Esophagus squamous epithelium (tissue), 5 donors: ENCODE measurements around the gene TMEM38A. TPM values are rescaled to one million over a fixed set of nuclear protein-coding genes. Genes with fewer than 3 reads are reported as not detected.
"Not testable (repeated sequence)": the region's sequence is repeated elsewhere in the genome, so short reads cannot be mapped to it uniquely, and the experiment has no call there.

ENCODE experiments used
- DNase-seq: peaks from one replicate; lab custom pipeline; 2025; lab: John Stamatoyannopoulos, UW
- H3K27ac ChIP-seq, 4 donors: fragments of 200-600 bp; sonication (generic); one replicate each; pipeline ENCODE4 v1.5.1; 2016 to 2019; ENCODE audit warnings: mild to moderate bottlenecking in 1 of 4
- H3K27me3 ChIP-seq, 4 donors: fragments of 200-600 bp; sonication (generic); 1 replicate in 3 of 4; 2 replicates in 1 of 4; pipeline versions ENCODE4 v1.5.1 to v1.6.0; 2017 to 2021; ENCODE audit warnings: antibody characterized with exemption in 1 of 4
- H3K36me3 ChIP-seq, 3 donors: fragments of 200-600 bp; sonication (generic); one replicate each; pipeline ENCODE4 v1.5.1; 2016 to 2019
- H3K4me1 ChIP-seq, 3 donors: fragments of 200-600 bp; sonication (generic); one replicate each; pipeline ENCODE4 v1.5.1; 2017 to 2019
- H3K4me3 ChIP-seq, 4 donors: fragments of 200-600 bp; sonication (generic); 1 replicate in 3 of 4; 2 replicates in 1 of 4; pipeline ENCODE4 v1.5.1; 2016 to 2019; ENCODE audit warnings: mild to moderate bottlenecking in 2 of 4, moderate library complexity in 1 of 4
- H3K9me3 ChIP-seq, 3 donors: fragments of 200-600 bp; sonication (generic); one replicate each; pipeline ENCODE4 v1.5.1; 2016 to 2019
- POLR2A ChIP-seq, 4 donors: fragments of 450-650 bp; IDR thresholded peaks; one replicate each; pipeline ENCODE4 v1.6.1; 2017; ENCODE audit warnings: antibody characterized with exemption in 4 of 4, mild to moderate bottlenecking in 4 of 4, moderate library complexity in 3 of 4
- WGBS, 2 donors: methylation state at CpG; one replicate each; pipeline ENCODE4 v1.1.5; 2018; 5-methylcytosine and 5-hydroxymethylcytosine counted together
- intact Hi-C: fragments of 100-400 bp; cut with DNase I; formaldehyde crosslinking; loops from one replicate; pipeline ENCODE4 v1.15.0; 2022
- total RNA-seq, 4 donors: library from RNA; depleted of rRNA; stranded (reverse); fragments of >200 nt; gene quantifications; one replicate each; pipeline ENCODE4 v1.1.0, GENCODE V29; 2016
- TF ChIP-seq, protein P1 (sequence below), 6 experiments: fragments of 450-650 bp in 4 of 6; fragments of 200-600 bp in 2 of 6; sonication (generic) in 2 of 6; IDR thresholded peaks; one replicate each; pipeline ENCODE4 v1.5.1; 2016 to 2019; ENCODE audit warnings: antibody characterized with exemption in 6 of 6, mild to moderate bottlenecking in 4 of 6, moderate library complexity in 4 of 6
- donor health status: DM: yes; HTN: yes; CAD: no.

TMEM38A gene
- total RNA-seq, 4 donors from 2014 or later: 2.0 to 5.6 (median 2.7) TPM

DNA sequence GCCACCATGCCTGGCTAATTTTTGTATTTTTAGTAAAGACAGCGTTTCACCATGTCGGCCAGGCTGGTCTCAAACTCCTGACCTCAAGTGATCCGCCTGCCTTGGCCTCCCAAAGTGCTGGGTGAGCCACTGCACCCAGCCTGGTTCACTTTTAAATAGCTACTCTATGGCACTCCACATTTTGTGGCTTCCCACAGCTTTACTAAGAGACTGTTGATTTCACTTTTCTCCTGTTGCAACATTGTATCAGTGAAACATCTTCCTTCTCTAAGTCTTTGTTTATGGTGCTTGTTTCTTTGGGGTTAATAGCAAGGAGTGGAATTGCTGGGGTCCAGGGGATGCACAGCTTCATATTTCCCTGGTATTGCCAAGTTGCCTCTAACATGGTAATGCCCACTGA lies 12.3 kb downstream of the TMEM38A start:
- Histone ChIP-seq H3K4me1 (no peaks in the 10 kb centered on the region), H3K9me3 (no peaks in the 10 kb centered on the region), H3K27me3 (no peaks in the 10 kb centered on the region), H3K36me3 (no peaks in the 10 kb centered on the region), H3K27ac (no peak overlapping the region), H3K4me3 (no peak overlapping the region)
- no peak for DNase-seq
- TF ChIP-seq POLR2A (IDR thresholded peaks at IDR 0.05): no peak
- TF ChIP-seq, protein P1, sequence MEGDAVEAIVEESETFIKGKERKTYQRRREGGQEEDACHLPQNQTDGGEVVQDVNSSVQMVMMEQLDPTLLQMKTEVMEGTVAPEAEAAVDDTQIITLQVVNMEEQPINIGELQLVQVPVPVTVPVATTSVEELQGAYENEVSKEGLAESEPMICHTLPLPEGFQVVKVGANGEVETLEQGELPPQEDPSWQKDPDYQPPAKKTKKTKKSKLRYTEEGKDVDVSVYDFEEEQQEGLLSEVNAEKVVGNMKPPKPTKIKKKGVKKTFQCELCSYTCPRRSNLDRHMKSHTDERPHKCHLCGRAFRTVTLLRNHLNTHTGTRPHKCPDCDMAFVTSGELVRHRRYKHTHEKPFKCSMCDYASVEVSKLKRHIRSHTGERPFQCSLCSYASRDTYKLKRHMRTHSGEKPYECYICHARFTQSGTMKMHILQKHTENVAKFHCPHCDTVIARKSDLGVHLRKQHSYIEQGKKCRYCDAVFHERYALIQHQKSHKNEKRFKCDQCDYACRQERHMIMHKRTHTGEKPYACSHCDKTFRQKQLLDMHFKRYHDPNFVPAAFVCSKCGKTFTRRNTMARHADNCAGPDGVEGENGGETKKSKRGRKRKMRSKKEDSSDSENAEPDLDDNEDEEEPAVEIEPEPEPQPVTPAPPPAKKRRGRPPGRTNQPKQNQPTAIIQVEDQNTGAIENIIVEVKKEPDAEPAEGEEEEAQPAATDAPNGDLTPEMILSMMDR (IDR thresholded peaks at IDR 0.05): no peak
- intact Hi-C loops: no loop called here
- WGBS, 2 donors: 88 to 94% methylated on average over 3 of the region's 3 CpGs

DNA sequence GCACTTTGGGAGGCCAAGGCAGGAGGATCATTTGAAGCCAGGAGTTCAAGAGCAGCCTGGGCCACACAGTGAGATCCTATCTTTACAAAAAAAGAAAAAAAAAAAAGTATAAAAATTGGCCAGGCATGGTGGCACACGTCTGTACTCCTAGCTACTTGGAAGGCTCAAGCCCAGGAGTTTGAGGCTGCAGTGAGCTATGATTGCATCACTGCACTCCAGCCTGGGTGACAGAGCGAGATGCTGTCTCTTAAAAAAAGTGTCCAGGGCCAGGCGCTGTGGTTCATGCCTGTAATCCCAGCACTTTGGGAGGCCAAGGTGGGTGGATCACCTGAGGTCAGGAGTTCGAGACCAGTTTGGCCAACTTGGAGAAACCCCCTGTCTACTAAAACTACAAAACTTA lies 12.9 kb downstream of the TMEM38A start:
- H3K27me3 ChIP-seq, H3K4me1 ChIP-seq, H3K36me3 ChIP-seq, H3K27ac ChIP-seq, H3K9me3 ChIP-seq, DNase-seq, intact Hi-C loops, H3K4me3 ChIP-seq: not testable (repeated sequence)
- WGBS, 2 donors: 81 to 82% methylated on average over 4 of the region's 4 CpGs

DNA sequence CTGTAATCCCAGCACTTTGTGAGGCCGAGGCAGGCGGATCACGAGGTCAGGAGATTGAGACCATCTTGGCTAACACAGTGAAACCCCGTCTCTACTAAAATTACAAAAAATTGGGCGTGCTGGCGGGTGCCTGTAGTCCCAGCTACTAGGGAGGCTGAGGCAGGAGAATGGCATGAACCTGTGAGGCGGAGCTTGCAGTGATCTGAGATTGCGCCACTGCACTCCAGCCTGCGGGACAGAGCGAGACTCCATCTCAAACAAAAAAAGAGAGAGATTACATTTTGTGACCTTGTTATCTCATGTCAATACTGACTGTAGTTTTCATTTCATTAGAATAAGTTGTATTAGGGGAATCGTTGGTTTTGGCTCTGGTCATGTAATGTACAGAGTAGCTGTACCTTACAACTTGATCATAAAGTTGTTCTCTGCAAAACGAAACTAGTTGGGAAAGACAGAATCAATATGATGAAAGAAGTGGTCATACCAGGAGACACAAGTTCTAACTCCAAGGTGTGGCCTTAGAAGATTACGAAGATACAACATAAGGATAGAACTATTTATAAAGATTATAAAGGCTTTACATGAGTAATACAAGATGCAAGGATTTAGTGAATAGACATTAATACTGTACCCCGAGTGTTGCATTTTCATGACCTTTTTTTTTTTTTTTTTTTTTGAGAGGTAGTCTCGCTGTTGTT lies 15.3 kb downstream of the TMEM38A start:
- Histone ChIP-seq H3K27ac (peak overlapping the region in 3 of 4 donors; percentile 40 to 66 (median 65)), H3K36me3 (peaks cover 0 to 15% (median 0%) of the 10 kb centered on the region in 3 donors), H3K27me3 (no peaks in the 10 kb centered on the region), H3K4me1 (no peaks in the 10 kb centered on the region), H3K4me3 (no peak overlapping the region), H3K9me3 (peaks cover 0 to 7% (median 4%) of the 10 kb centered on the region in 3 donors)
- intact Hi-C loops: no loop called here
- TF ChIP-seq POLR2A (IDR thresholded peaks at IDR 0.05): no peak
- TF ChIP-seq, protein P1 (IDR thresholded peaks at IDR 0.05): no peak
- WGBS, 2 donors: 79 to 82% methylated on average over 15 of the region's 15 CpGs
- DNase-seq: no peak

DNA sequence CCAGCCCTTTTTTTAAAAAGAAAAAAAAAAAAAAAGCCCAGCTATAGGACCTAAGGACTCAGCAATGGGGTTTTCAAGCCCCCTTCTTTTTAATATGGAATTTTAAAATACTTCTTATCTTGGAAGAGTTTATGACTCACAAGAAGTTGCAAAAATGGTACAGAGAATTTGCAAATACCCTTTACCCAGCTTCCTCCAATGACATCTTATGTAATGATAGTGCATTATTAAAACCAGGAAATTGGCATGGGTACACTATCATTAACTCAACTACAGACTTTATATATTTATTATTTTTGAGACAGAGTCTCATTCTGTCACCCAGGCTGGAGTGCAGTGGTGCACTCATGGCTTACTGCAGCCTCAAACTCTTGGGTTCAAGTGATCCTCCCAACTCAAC lies 16.1 kb downstream of the TMEM38A start:
- intact Hi-C loops: no loop called here
- H3K27ac ChIP-seq: peak overlapping the region in 3 of 4 donors; percentile 34 to 66 (median 48)
- no peaks in the 10 kb centered on the region for H3K27me3 ChIP-seq

GRCh38 chr19:16678498-16678897 lies 17.6 kb downstream of the TMEM38A start:
- Histone ChIP-seq H3K9me3 (peaks cover 0 to 14% (median 4%) of the 10 kb centered on the region in 3 donors), H3K36me3 (peaks cover 0 to 28% (median 0%) of the 10 kb centered on the region in 3 donors), H3K27ac (no peak overlapping the region), H3K4me1 (no peaks in the 10 kb centered on the region), H3K27me3 (no peaks in the 10 kb centered on the region), H3K4me3 (no peak overlapping the region)
- no peak for DNase-seq
- intact Hi-C loops: no loop called here
- TF ChIP-seq, protein P1 (IDR thresholded peaks at IDR 0.05): no peak
- no peak for TF ChIP-seq POLR2A (IDR thresholded peaks at IDR 0.05)
- WGBS, 2 donors: 84 to 87% methylated on average over 9 of the region's 9 CpGs

More for the DNA sequence above, 16.1 kb downstream of the TMEM38A start:
- no peak for TF ChIP-seq POLR2A (IDR thresholded peaks at IDR 0.05)
- TF ChIP-seq, protein P1 (IDR thresholded peaks at IDR 0.05): no peak
- H3K4me3 ChIP-seq: no peak overlapping the region
- no peaks in the 10 kb centered on the region for H3K4me1 ChIP-seq
- no peak for DNase-seq
- H3K9me3 ChIP-seq: peaks cover 0 to 14% (median 4%) of the 10 kb centered on the region in 3 donors
- H3K36me3 ChIP-seq: peaks cover 0 to 23% (median 0%) of the 10 kb centered on the region in 3 donors
